ENCODE measurements around the gene FER.
"Not testable (repeated sequence)": the region's sequence is repeated elsewhere in the genome, so short reads cannot be mapped to it uniquely, and the experiment has no call there.

Gene FER

DNA sequence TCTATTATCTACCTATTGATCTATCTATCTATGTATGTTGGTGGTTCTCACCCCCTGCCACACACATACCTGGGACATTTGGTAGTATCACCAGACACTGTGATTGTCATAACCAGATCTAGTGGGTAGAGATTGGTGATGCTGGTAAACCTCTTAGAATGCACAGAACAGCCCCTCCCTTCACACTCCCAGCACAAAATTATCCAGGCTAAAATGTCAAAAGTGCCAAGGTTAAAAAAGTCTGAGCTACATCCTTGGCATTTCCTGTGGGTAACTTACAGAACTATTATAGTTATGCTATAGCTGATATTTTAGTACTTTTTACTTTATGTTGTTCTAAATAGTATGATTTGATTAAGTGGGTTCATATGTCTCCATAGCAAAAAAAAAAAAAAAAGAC, 151.0 kb downstream of the FER start:
- DNase-seq, result peak; percentile 20

DNA sequence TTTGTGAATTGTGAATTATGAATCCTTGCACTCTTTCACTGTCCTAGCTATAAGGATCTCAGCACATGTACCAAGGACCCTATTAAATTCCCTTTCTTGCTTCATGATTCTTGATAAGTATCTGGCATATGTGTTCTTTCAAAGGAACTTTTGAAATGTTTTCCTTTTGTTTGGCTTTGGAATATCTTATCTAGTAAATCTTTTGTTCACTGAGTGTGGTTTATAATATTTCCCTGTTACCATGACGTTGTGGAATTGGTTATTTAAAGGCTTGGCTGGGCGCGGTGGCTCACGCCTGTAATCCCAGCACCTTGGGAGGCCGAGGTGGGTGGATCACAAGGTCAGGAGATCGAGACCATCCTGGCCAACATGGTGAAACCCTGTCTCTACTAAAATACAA, 151.5 kb downstream of the FER start:
- not testable (repeated sequence) for DNase-seq

DNA sequence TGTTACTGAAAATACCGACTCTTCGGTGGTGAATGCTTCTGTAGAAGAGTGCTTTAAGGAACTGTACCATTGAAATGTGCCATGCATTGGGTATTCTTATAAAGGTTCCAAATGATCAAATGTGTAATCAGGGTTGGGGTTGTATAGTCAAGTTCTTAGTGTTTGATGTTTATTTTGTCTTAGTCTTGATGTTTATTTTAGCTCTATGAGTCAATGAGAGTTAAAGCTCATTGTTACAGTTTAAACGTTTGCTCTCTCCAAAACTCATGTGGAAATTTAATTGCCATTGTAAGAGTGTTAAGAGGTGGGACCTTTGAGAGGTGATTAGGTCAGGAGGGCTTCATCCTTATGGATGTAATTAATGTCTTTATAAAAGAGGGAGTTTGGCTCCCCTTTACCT, 153.0 kb downstream of the FER start:
- no peak for DNase-seq

DNA sequence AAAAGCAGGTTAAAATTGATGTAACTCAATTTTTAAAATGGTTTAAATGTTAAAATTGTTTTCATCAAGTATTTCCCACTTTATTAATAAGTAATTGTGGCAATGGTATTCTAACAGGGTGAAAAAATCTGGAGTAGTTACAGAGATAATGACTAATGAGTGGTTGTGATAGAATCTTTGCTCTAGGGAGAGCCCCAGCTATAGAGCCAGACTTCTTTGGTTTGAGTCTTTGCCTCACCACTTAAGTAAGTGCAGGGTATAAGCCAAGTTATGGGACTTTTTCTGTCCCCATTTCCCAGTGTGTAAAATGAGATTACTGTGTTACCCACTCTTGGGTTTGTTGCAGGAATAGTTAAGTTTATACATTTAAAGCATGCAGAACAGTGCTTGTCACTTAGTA, 158.1 kb downstream of the FER start:
- no peak for DNase-seq

DNA sequence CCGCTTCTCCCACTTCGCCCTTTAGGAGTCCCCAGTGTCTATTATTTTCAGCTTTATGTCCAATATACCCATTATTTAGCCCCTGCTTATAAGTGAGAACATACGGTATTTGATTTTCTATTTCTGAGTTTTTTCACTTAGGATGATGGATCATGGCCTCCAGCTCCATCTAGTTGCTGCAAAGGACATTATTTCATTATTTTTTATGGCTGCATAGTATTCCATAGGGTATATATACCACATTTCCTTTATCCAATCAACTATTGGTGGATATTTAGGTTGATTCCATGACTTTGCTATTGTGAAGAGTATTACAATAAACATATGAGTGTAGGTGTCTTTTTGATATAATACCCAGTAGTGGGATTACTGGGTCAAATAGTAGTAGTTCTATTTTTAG, 162.9 kb downstream of the FER start:
- DNase-seq, result no peak

DNA sequence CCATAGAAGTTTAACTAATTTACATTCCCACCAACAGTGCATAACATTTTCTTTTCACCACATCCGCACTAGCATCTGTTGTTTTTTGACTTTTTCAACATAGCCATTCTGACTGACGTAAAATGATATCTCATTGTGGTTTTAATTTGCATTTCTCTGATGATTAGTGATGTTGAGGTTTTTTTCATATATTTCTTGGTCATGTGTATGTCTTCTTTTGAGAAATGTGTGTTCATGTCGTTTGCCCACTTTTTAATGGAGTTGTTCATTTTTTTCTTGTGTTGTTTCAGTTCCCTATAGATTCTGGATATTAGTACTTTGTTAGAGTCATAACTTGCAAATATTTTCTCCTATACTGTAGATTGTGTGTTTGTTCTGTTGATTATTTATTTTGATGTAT, 163.4 kb downstream of the FER start:
- no peak for DNase-seq

DNA sequence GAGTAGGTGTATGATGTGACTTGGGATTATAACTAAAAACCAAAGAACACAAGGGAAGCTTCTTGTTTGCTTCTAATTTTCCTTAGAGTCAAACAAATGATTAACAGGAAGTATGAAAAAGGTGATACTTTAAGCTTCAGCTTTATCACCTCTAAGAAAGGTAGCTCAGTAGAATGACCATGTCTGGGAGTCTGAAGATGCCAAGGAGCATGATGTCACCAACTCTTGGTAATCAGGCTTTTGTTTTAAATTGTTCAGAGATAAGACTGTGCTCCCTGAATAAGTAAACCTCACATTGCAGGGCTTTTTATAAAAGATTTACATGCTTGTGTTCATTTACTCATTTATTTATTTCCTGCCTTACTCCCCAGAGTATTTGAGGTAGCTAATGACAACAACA, 169.9 kb downstream of the FER start:
- DNase-seq, result no peak

DNA sequence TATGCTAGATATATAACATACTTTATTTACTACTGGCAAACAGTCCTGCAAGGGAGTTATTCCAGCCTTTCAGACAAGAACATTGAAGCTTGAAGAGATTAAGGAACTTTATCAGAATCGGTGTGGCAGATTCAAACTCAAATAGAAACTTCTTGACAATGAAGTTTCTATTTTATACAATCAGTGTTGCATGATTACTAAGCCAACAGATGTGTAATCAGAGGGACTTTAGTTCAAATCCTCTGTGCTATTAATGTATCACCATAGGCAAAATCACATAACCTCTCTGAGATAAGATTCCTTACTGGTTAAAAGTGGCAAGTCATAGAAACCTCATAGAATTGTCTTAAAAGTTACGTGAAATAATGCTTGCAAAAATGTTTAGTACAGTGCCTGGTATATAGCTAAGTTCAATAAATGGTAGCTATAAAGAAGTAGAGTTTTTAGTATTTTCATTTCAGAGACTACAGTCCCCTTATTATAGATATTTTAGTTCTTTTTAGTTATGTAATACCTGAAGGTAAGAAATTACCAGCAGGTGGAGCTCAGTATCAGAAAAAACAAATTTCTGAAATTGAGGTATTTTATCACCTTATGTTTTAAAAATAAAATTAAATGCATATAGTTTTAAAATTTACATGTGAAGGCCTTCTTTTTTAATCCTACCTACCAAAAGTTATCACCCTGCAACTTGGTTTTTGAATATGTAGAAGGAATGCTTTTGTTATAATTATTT, 172.1 kb downstream of the FER start:
- DNase-seq, result no peak

DNA sequence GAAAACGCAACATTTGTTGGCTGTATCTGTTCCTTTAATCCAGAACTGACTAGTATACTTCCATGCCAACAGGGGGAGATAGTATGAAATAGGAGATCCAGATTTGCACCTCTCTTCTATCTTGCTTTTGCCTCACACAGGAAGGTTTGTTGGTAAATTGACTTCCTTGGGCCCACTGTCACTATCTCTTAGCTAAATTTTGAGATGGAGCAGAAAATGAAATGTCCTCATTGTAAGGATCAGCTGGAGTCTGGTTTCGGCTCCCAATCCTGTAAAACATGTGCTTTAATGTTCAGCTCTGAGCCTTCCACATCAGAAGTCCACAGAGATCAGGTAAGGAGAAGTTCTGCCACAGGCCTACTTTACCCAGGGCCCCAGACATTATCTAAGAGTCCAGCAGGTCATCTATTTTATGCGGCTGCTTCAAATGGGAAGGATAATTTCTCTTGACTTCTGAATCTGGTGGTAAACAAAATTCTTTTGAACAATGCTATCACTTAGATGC, 176.8 kb downstream of the FER start:
- no peak for DNase-seq

DNA sequence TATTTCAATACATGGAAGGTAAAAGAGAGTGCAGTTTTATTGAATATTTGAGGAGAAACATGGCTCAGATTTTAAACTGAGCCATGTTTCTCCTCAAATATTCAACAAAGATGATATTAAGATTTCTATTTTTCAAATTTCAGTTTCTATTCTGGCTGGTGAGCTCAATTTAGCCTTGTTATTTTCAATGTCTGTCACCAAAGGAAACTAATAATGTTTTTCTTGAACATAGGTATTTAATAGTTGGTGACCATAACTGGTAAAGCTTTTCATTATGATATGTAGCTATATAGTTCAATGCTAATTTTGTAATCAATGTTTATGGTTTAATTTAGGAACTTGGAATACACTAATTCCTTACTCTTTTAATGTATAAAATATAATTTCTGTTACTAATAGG, 177.4 kb downstream of the FER start:
- no peak for DNase-seq

DNA sequence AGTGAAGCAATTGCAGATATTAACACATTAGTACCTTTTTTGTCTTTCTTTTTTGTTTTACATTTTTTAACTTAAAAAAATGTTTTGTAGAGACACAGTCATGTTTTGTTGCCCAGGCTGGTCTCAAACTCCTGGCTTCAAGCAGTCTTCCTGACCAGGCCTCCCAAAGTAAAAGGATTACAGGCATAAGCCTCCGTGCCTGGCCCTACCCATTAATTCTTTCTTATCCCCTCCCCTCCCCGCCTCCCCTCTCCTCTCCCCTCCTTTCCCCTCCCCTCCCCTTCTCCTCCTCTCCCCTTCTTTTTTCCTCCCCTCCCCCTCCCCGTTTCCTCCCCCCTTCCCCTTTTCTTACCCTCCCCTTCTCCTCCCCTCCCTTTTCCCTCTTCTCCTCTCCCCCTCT, 182.4 kb downstream of the FER start:
- DNase-seq, result no peak

DNA sequence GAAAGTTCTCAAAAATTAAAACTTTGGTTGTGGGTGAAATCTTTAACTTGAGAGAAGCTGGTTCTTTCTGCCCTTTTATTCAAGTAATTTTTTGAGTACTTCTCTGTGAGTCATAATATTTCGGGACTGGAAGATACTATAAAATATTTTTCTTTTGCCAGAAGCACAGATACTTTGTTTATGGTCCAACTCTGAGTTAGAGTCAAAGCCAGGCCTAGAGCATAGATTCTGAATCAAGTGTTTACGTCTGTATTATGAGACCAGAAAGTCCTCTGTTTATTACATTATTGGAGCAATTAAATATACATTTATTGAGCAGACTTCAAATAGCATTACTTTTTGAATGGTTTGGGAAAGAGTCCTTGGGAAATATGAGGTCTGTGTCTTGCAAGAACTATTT, 187.9 kb downstream of the FER start:
- DNase-seq, result no peak

DNA sequence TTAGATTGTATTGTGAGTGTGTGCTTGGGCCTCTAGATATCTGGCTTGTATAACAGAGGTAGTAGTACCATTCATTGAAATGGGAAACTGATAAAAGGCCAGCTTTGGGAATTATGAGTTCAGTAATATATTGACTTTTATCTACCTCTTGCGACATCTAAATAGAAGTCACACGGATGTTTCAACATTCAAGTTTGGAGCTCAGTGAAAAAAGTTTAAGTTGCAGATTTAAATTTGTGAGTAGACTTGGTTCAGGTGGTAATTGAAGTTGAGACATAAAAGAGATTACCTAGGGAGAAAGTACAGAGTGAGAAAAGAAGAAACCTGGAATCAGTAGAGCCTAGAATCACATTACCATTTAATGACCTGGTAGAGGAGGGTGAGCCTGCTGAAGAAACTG, 189.5 kb downstream of the FER start:
- no peak for DNase-seq

DNA sequence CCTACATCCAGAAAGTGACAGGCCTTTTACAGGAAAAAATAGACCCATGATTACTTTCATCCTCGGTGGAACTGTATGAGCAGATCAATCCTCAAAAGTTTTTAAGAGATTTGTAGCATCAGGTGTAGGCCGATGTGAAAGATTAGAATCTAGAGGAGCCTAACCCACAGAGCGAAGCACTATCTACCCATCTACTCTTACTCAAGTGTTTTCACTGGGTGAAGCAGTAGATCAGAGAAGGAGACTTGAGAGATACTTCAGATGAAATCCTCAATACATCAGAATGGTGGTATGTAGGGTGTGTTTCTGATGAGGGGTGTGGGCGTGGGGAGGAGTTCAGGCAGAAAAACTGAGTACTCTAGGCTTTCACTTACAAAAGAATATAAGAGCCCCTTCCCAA, 192.8 kb downstream of the FER start:
- no peak for DNase-seq

DNA sequence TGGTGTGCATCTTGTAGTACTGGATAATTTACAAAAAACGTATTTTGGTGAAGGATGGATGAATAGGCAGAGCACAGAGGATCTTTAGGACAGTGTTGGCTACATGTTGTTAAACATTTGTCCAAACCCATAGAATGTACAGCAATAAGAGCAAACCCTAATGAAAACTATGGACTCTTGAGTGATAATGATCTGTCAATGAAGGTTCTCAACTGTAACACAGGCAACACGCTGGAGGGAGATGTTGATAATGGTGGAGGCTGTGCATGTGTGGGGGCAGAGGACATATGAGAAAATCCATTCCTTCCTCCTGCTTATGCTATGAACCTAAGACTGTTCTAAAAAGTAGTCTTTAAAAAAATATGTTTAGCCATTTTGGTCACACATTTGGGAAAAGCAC, 194.0 kb downstream of the FER start:
- DNase-seq, result no peak

DNA sequence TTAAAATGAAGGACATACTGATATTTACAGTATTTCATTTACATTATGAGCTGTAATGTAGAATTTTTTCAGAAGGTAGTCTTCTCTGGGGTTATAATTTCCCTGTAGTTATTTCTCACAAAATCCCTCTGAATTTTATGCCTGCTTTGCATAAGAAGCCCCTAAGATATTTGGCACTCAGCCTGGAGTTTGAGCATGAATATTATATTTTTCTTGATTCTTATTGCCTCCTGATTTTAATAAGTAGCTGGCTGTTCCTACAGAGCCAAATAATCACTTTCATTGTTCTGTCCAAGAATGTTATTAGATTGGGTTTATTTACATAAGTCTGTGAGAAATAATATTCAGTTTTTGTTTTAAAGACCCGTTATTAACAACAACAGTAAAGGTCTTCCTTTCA, 195.0 kb downstream of the FER start:
- no peak for DNase-seq

DNA sequence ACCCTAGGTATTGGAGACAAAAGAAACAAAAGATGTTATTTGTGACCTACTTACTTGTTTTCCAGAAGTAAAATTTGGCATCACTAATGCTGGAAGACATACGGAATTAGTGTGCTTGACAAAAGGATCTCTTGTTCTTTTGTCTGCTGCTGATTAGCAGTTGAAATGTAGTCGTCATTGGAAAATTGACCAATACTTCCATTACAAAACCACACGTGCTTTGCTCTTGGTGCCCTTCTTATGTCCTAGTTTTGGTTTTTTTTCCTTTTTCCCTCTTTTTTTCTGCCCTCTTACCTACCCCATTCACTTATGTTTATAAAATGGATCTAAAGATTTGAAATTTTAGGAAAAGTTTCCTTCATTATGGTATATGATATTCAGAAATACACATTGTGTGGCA, 197.4 kb downstream of the FER start:
- DNase-seq, result no peak

DNA sequence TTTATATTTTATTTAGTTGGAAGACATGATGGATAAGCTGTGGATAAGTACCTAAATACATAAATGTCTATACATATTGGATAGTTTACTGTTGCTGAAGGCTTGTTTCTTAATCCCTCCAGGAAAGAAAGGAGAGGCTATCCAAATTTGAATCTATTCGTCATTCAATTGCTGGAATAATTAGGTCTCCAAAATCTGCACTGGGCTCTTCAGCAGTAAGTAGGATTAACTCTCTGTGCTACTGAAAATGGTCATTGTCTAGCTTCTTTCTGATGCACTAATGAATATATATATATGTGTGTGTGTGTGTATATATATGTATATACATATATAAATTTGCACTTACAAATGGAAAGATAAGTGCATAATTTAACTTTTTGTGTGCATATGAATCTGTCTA, 198.3 kb downstream of the FER start:
- no peak for DNase-seq

DNA sequence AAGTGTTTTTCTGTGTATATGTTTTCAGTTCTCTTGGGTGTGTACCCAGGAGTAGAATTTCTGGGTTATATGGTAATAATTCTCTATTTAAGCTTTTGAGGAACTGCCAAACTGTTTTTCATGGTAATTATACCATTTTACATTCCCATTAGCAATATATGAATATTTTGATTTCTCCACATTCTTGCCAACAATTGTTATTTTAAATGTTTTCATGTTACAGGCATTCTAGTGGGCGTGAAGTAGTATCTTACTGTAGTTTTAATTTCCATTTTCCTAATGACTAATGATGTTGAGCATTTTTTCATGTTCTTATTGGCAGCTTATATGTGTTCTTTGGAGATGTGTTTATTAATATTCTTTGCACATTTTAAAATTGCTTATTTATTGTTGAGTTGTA, 199.5 kb downstream of the FER start:
- DNase-seq, result no peak

DNA sequence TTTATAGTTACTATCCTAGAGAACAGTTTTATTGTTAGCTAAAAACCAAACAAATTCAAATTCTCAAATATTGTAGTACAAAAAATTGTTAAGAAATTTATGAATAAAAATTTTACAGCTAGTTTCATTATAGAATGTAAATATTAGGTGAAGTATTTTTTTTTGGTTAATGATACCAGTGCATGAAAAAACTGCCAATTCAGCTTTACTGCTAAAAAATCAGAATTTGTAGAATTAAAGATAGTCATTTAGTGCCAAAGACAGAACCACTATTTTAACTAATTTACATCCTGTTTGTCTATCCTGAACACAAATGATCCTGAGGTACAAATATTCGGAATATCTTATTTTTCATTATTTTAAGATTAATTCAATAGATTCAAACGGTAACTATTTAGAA, 202.6 kb downstream of the FER start:
- DNase-seq, result no peak

DNA sequence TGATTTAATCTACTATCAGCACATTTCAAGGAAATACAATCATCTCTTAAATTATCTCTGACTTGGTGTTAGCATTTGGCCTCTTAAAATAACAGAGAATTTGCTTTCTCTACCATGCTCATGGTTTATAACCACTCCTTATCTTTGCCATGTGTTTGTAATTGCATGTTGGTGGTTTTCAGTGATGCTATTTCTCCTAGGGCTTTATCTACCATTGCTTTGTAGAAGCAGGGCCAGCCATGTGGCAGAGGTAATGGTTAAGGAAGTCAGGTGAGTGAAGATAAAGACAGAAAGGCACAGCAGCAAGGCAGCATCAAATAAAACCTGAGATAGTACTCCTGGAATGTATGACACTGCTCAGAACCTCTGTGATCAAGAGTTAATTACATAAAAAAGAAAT, 206.2 kb downstream of the FER start:
- DNase-seq, result no peak

DNA sequence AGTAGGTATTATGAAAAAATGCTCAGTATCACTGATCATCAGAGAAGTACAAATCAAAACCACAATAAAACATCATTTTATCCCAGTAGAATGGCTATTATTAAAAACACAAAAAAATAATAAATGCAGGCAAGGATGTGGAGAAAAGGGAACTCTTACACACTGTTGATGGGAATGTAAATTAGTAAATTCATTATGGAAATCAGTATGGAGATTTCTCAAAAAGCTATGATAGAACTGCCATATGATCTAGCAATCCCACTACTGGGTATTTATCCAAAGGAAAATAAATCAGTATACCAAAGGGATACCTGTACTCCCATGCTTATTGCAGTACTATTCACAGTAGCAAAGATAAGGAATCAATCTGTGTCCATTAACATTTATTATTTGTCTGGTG, 209.6 kb downstream of the FER start:
- DNase-seq, result no peak

DNA sequence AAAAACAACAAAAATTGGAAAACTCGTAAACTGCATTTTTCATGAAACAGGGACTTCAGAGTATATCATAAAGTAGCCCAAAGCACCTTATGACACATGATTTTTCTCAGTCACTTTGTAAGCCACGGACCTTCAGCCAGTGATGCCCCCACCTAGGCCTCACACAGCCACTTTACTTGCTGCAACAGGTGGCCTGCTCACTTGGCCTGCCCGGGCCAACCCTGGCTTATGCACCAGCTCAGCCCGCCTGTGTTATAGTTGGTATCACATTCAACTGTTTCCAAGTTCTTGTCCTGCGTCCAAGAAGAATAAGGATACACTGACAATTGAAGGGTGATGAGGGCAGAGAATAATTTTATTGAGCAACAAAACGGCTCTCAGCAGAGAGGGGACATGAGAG, 219.2 kb downstream of the FER start:
- DNase-seq, result no peak

DNA sequence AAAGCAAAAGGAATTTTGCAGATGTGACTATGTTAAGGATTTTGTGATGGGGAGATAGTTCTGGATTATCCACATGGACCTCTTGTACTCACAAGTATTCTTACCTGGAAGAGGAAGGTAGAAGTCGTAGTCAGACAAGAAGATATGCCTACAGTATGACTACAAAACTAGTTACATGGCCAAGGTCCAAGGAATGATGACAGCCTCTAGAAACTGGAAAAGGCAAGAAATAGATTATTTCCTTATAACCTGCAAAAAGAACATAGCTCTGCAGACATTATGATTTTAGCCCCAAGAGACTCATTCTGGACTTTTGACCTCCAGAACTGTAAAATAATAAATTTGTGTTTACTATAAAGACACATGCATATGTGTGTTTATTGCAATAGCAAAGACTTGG, 226.9 kb downstream of the FER start:
- no peak for DNase-seq

DNA sequence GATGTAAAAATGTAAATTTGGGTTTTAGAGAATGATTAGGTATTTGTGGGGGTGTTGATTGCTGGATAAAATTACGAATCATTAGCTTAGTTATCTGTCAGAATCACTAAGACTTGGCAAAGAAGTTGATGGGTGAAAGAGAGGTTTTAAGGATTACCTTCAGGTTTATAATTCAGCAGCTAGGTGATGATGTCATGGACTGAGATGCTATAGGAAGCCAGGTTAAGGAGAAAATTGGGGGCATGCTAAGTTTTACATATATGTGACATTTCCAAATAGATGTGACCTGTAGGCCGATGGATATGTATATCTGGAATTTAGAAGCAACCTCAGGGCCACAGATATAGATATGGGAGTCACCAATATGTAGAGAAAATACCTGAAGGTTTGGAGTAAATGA, 228.0 kb downstream of the FER start:
- DNase-seq, result no peak

Measured in fibroblast of skin of right biceps (primary cell).